HG03558 (cell line): ENCODE data around the gene NMB.
"Not testable (repeated sequence)": the region's sequence is repeated elsewhere in the genome, so short reads cannot be mapped to it uniquely, and the experiment has no call there.

Source experiments
- ATAC-seq: cut with Tn5 transposase; IDR thresholded peaks from one replicate; pipeline ENCODE4 v1.9.1; 2021; ENCODE audit warnings: moderate number of reproducible peaks; ENCODE audit not compliant: unreplicated experiment; ENCODE audit errors: extremely low read depth

Gene NMB

GRCh38 chr15:84658080-84658787 lies at the start of gene NMB:
TSS of gene NMB (minus strand) at chr15:84658199. CDS start at chr15:84658152, 47 bp downstream.
- ATAC-seq: peak; percentile 52

GRCh38 chr15:84703808-84704207 lies 45.8 kb upstream of the NMB start:
- ATAC-seq: no peak

DNA sequence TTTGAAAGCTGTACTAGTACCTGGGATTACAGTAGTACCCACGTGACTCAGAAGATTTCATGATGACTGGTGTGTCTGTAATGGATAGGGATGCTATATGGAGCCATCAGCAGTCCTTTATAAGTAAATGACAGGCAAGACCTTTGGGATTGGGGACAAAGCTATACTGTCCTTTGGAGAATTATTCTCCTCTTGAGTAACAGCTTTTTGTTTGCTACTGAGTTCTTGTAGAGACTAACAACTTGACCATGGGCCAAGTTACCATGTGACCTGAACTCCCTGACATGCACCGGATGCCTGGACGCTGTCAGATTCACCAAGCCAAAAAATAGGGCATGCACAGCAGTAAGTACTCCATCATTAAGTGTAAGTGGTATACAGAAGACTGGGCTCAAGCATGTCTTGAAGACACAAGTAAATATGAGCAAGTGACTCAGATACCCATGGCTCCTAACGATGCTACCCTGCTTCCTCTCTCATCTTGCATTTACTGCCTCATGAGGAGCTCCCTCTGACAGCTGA lies 45.0 kb upstream of the NMB start:
- no peak for ATAC-seq

DNA sequence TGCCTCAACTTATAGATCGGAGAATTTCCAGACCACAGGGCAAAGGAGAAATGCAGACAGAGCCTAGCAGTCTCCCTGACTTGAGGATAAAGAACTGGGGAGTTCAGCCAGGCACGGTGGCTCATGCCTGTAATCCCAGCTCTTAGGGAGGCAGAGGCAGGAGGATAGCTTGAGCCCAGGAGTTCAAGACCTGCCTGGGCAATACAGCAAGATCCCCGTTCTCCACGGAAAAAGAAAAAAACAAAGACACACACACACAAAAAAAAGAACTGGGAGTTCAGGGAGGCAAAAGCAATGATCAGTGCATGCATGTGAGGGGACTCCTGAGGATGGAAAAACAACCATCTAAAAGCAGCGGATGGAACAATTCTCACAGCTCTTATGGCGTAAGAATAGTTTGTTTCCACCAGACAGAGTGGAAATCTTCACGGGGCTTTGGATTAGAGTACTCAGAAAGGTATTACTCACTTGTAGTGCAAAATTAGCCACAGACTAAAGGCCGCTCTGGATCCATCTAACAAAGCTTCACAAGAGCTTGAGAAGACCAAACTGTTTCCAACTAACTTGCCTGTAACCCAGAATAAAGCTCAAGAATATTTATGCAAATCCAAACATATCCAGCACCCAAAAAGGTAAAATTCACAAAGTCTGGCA lies 41.7 kb upstream of the NMB start:
- ATAC-seq: no peak

GRCh38 chr15:84697236-84697990 lies 39.4 kb upstream of the NMB start:
- ATAC-seq: no peak

GRCh38 chr15:84696757-84697156 lies 38.8 kb upstream of the NMB start:
- ATAC-seq: no peak

- ATAC-seq: no peak
Observed at GRCh38 chr15:84690342-84690741, 32.3 kb upstream of the NMB start.

GRCh38 chr15:84689858-84690257 lies 31.9 kb upstream of the NMB start:
- ATAC-seq: no peak

GRCh38 chr15:84686446-84686845 lies 28.4 kb upstream of the NMB start:
- not testable (repeated sequence) for ATAC-seq

GRCh38 chr15:84685304-84685703 lies 27.3 kb upstream of the NMB start:
- no peak for ATAC-seq

- ATAC-seq: no peak
Observed at GRCh38 chr15:84684092-84684491, 26.1 kb upstream of the NMB start.

DNA sequence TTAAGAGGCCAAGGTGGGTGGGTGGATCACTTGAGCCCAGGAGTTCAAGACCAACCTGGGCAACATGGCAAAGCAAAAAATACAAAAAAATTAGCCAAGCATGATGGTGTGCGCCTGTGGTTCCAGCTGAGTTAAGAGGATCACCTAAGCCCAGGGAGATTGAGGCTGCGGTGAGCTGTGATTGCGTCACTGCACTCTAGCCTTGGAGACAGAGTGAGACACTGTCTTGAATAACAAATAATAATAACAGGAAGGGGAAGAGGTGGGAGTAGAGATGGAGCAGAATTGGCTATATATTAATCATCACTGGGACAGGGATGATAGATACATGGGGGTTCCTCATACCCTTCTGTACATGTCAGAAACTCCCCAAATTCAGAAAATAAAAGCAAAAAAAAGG lies 23.8 kb upstream of the NMB start:
- ATAC-seq: no peak

- no peak for ATAC-seq
Observed at GRCh38 chr15:84671211-84671610, 13.2 kb upstream of the NMB start.

- ATAC-seq: no peak
Observed at GRCh38 chr15:84669726-84670125, 11.7 kb upstream of the NMB start.

DNA sequence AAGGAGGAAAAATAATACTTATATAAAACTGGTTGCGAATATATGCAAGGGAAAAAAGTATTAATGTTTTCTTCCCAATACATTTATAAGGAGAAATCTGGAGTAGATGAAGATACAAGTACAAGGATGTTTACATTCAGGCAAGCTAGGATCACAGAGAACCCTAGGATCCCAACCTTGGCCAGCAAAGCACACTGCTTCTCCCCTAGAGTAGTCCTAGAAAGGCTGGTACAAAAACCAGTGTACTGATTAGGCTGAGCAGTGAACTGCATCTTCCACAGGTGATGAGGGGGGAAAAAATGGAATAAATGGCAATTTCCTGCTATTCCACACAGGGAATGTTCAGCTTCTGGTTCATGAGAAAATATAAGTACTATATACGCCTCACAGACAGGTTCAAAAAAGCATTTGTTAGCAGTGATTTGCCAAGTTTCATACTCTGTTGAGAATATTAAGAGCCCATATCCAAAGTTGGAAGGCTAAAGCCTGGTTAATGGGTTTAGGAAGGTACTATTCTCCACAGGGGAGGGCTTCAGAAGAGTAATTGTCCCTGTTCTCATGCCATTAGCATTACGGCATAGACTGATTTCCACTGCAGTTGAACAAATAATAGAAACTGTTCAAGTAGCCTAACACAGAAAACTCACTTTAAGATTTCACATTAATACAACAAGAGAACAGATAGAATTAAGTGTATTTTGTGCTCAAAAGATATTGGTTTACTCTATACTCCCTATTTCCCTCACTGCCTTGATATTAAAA lies 10.4 kb upstream of the NMB start:
- ATAC-seq: no peak

DNA sequence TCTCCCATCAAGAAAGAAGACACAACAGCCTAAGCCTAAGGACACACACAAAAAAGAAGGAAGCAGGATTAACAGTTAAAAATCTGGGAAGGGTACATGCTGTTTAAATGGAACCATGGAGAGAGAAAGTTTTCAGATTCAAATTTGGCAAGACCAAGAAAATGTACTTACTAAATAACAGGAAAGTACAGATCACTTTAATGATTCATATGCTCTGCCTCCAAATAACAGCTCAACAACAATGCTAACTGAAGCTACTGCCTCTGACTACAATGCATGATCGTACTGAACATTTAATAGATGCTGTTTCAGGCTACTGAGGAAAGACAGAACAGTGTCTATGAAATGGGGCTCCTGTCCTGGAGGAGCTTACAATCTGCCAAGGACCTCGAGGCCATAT lies 8.4 kb upstream of the NMB start:
- no peak for ATAC-seq

DNA sequence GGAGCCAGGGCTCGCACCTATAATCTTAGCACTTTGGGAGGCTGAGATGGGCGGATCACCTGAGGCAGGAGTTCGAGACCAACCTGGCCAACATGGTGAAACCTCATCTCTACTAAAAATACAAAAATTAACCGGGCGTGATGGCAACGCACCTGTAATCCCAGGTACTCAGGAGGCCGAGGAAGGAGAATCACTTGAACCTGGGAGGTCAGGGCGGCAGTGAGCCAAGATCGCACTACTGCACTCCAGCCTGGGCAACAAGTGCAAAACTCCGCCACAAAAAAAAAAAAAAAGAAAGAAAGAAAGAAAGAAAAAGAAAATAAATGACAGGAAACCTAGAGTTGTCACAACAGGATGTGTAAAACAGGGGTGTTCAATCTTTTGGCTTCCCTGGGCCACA lies 3.0 kb upstream of the NMB start:
- no peak for ATAC-seq

GRCh38 chr15:84659904-84660781 lies 2.1 kb upstream of the NMB start:
- ATAC-seq: no peak

GRCh38 chr15:84658788-84659411 lies 901 bp upstream of the NMB start:
- ATAC-seq: no peak
